ENCODE measurements around the gene TAC3.

DNA sequence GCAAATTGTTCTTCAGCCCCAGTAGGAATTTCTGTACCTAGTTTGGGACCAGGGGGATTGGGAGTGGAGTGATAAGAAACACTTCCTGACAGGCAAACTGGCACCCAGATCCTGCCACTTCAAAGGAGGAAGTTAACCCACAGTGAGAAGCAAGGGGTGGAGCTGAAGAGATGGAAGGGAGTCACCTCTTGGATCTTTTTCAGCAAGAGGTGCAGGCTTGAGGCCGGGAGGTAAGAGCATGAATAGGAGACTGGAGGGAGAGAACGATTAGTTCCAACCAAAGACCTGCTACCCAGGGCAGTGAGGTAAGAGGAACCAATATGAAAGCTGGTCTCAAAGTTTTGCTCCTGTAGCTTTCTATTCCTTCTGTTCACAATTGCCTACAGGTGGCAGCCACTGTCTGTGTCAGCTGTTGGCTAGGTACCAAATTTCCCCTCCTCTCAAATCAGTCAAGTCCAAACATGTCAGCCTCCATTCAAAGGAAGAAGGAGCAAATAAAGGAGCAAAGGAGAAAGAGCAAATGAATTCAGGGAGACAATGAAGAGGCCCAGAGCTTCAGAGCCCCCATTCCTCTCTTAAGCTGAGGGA is 14.9 kb upstream of the TAC3 start:
- TF ChIP-seq, protein P1, sequence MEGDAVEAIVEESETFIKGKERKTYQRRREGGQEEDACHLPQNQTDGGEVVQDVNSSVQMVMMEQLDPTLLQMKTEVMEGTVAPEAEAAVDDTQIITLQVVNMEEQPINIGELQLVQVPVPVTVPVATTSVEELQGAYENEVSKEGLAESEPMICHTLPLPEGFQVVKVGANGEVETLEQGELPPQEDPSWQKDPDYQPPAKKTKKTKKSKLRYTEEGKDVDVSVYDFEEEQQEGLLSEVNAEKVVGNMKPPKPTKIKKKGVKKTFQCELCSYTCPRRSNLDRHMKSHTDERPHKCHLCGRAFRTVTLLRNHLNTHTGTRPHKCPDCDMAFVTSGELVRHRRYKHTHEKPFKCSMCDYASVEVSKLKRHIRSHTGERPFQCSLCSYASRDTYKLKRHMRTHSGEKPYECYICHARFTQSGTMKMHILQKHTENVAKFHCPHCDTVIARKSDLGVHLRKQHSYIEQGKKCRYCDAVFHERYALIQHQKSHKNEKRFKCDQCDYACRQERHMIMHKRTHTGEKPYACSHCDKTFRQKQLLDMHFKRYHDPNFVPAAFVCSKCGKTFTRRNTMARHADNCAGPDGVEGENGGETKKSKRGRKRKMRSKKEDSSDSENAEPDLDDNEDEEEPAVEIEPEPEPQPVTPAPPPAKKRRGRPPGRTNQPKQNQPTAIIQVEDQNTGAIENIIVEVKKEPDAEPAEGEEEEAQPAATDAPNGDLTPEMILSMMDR (IDR thresholded peaks at IDR 0.05): no peak
- TF ChIP-seq POLR2AphosphoS5 (IDR thresholded peaks at IDR 0.05) (no peak), POLR2A (IDR thresholded peaks at IDR 0.05) (no peak)

Data from prostate gland (tissue), 2 donors.